GM10248 (cell line): ENCODE results near the gene PABPC1L.

Experiments used
- CTCF ChIA-PET: fragments of 300-600 bp; sonication (Branson Sonifier 250); formaldehyde crosslinking; extraction: SDS; loops from one replicate; lab custom pipeline; 2021; ENCODE audit warnings: antibody characterized with exemption; lab: Yijun Ruan, JAX
- POLR2A ChIA-PET: fragments of 350-650 bp; sonication (Branson Sonifier 250); formaldehyde crosslinking; extraction: SDS; loops from one replicate; lab custom pipeline; 2020; ENCODE audit warnings: antibody characterized with exemption; lab: Yijun Ruan, JAX
- DNase-seq: peaks from one replicate; pipeline ENCODE4 v3.0.0; 2012; ENCODE audit errors: extremely low spot score
- TF ChIP-seq, protein P1 (sequence below): IDR thresholded peaks from 2 replicates; pipeline ENCODE4 v1.5.1; 2012; ENCODE audit warnings: mild to moderate bottlenecking, low read depth; ENCODE audit errors: extremely low read depth, missing control alignments, control extremely low read depth

Gene PABPC1L

DNA sequence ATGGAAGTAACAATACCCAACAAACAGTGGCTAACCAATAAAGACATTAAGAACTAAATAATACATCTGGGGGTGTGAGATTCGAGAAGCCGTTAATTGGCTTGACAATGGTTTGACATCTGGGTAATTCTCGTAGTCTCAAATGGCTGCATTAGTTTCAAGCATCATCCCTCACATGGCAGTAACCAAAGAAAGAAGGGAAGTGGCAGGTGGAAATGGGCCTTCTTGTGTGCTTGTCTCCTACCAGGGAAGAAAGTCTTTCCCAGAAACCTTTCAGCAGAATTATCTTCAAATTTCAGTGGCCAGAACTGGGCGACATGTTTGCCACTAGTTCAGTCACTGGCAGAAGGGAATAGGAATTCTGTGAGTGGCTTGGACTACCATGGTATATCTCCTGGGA is 66.8 kb downstream of the PABPC1L start:
- CTCF ChIA-PET, result no interaction called here
- DNase-seq, result no peak
- TF ChIP-seq, protein P1, sequence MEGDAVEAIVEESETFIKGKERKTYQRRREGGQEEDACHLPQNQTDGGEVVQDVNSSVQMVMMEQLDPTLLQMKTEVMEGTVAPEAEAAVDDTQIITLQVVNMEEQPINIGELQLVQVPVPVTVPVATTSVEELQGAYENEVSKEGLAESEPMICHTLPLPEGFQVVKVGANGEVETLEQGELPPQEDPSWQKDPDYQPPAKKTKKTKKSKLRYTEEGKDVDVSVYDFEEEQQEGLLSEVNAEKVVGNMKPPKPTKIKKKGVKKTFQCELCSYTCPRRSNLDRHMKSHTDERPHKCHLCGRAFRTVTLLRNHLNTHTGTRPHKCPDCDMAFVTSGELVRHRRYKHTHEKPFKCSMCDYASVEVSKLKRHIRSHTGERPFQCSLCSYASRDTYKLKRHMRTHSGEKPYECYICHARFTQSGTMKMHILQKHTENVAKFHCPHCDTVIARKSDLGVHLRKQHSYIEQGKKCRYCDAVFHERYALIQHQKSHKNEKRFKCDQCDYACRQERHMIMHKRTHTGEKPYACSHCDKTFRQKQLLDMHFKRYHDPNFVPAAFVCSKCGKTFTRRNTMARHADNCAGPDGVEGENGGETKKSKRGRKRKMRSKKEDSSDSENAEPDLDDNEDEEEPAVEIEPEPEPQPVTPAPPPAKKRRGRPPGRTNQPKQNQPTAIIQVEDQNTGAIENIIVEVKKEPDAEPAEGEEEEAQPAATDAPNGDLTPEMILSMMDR, result no peak
- POLR2A ChIA-PET, result no interaction called here

DNA sequence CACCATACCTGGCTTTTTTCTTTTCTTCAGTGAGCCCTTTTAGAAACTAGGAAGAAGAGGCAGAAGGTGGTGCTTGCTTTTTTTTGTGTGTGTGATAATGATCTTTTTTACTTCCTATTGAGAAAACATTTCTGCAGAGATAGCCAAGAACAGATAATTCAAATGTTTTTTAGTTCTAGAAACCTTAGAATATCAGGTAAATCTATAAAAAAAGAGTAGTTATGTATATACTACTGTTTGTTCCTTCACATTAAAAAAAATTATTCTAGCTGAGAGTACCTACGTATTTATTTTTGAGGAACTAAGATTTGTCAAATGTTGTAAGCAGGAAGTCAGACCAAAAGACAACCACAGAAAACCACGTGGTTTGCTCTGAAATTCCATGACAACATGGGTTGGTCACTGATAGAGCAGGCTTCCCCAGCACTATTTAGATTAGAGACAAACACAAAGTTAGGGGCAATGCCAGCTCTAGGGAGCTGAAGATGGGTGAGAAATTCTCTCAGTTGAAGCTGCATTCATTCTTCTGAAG is 69.3 kb downstream of the PABPC1L start:
- POLR2A ChIA-PET, result interaction anchor here (0.6 kb wide), 1 partner anchor 963 kb away, joined by 3 read pairs; no protein-coding TSS in a partner anchor
- TF ChIP-seq, protein P1, result no peak
- DNase-seq, result peak; percentile 65

DNA sequence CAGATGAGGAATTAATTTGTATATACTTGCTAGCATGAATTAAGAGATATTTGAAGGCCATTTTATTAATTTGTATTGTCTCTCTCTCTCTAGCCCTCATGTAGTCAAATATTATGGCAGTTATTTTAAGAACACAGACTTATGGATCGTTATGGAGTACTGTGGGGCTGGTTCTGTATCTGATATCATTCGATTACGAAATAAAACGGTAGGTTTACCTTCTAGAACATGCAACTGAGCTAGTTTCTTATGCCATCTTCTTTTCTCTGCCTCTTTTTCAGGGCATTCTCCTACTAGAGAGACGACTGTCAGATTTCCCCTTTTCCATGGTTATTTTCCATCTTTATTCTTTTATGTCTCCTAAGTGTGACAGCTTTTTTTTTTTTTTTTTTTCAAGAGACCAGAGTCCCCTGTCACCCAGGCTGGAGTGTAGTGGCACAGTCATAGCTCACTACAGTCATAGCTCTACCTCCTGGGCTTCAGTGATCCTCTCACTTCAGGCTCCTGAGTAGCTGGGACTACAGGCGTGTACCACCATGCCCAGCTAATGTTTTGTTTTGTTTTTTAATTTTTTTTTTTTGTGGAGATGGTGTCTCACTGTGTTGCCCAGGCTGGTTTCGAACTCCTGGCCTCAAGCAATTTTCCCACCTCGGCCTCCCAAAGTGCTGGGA is 72.0 kb downstream of the PABPC1L start:
- DNase-seq, result no peak
- CTCF ChIA-PET, result interaction anchor here (1.0 to 1.8 kb wide), 3 partner anchors 11 to 15 kb away, joined by 3 to 4 read pairs (median 4); no protein-coding TSS in a partner anchor
- TF ChIP-seq, protein P1, result no peak
- POLR2A ChIA-PET, result interaction anchor here (0.5 to 0.6 kb wide), 2 partner anchors 30 to 79 kb away, joined by 3 read pairs; no protein-coding TSS in a partner anchor

More for the DNA sequence above, 69.3 kb downstream of the PABPC1L start:
- CTCF ChIA-PET, result interaction anchor here (1.0 to 3.0 kb wide), 7 partner anchors 8 to 117 kb away, joined by 3 to 11 read pairs (median 5); partner anchors contain the start of genes STK4 and TOMM34

DNA sequence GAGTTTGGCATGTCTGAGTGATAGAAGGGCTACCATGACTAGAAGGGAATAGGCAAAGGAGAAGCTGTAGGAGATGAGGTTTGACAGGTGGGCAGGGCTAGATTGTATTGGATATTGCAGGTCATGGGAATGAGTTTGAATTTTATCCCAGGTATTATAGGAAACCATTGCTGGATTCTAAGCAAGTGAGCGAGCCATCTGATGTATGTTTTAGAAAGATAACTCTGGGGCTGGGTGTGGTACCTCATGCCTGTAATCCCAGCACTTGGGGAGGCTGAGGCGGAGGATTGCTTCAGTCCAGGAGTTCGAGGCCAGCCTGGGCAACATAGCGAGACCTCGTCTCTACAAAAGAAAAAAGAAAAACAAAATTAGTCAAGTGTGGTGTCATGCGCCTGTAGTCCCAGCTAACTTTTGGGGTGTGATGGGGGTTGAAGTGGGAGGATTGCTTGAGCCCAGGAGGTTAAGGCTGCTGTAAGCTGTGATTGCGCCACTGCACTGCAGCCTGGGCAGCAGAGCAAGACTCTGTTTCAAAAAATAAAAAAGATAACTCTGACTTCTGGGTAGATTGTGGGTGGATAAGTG is 73.3 kb downstream of the PABPC1L start:
- ChIA-PET CTCF (interaction anchor here (1.1 to 1.8 kb wide), 3 partner anchors 10 to 16 kb away, joined by 3 to 4 read pairs (median 4); no protein-coding TSS in a partner anchor), POLR2A (no interaction called here)
- TF ChIP-seq, protein P1, result no peak
- DNase-seq, result no peak

DNA sequence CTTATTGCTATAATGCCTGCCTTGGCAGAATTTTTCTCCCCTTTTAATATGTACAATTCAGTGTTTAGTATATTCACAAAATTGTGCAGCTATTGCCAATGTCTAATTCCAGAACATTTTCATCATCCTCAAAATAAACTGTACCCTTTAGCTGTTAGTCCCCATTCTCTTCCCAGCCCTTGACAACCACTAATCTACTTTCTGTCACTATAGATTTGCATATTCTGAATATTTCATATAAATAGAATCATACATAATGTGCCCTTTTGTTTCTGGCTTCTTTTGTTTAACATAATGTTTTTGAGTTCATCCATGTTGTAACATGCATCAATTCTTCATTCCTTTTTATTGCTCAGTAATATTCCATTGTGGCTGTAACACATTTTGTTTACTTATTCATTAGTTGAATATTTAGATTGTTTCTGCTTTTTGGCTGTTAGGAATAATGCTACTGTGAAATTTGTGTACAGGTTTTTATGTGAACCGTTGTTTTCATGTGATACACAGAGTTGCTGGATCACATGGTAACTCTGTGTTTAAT is 78.8 kb downstream of the PABPC1L start:
- TF ChIP-seq, protein P1, result no peak
- POLR2A ChIA-PET, result no interaction called here
- no peak for DNase-seq
- CTCF ChIA-PET, result interaction anchor here (0.6 to 1.9 kb wide), 2 partner anchors 23 to 26 kb away, joined by 3 to 4 read pairs; no protein-coding TSS in a partner anchor
